Measurements from ENCODE around the gene TPP2.

GRCh38 chr13:102697264-102697663 lies 100.5 kb downstream of the TPP2 start:
- TF ChIP-seq CTCF (IDR thresholded peaks at IDR 0.05; ENCODE audit: low read length) = no peak
- TF ChIP-seq EZH2 (optimal IDR thresholded peaks at IDR 0.05; ENCODE audit: low read depth, low read length) = no peak
